ENCODE data around the gene FBXO38.

Gene FBXO38

GRCh38 chr5:148379340-148379739 is 4.4 kb upstream of the FBXO38 start:
- TF ChIP-seq TAF1 (IDR thresholded peaks at IDR 0.05; ENCODE audit: low read depth, low read length) (no peak), SPI1 (IDR thresholded peaks at IDR 0.05; ENCODE audit: low read depth, low read length) (no peak), POLR2AphosphoS5 (IDR thresholded peaks at IDR 0.05; ENCODE audit: low read depth, low read length) (no peak), PAX5 (IDR thresholded peaks at IDR 0.05; ENCODE audit: insufficient read depth, low read length, severe bottlenecking) (no peak), POLR2A (IDR thresholded peaks at IDR 0.05; ENCODE audit: low read depth, low read length) (no peak), POU2F2 (IDR thresholded peaks at IDR 0.05; ENCODE audit: low read depth, low read length) (no peak)
- DNase-seq (ENCODE audit: insufficient read length, low spot score) (no peak), FAIRE-seq (no peak)

- no peak for TF ChIP-seq SPI1 (IDR thresholded peaks at IDR 0.05; ENCODE audit: low read depth, low read length)
- DNase-seq (ENCODE audit: insufficient read length, low spot score) (no peak), FAIRE-seq (no peak)
Measured at GRCh38 chr5:148381906-148382305, 1.9 kb upstream of the FBXO38 start.

GRCh38 chr5:148382961-148383360 is 797 bp upstream of the FBXO38 start:
- TF ChIP-seq POLR2AphosphoS5 (IDR thresholded peaks at IDR 0.05; ENCODE audit: low read depth, low read length), result no peak
- no peak for TF ChIP-seq TAF1 (IDR thresholded peaks at IDR 0.05; ENCODE audit: low read depth, low read length)
- no peak for TF ChIP-seq POLR2A (IDR thresholded peaks at IDR 0.05; ENCODE audit: low read depth, low read length)
- TF ChIP-seq POU2F2 (IDR thresholded peaks at IDR 0.05; ENCODE audit: low read depth, low read length), result no peak
- TF ChIP-seq SPI1 (IDR thresholded peaks at IDR 0.05; ENCODE audit: low read depth, low read length), result no peak
- TF ChIP-seq PAX5 (IDR thresholded peaks at IDR 0.05; ENCODE audit: insufficient read depth, low read length, severe bottlenecking), result no peak
- FAIRE-seq (no peak), DNase-seq (ENCODE audit: insufficient read length, low spot score) (no peak)

GRCh38 chr5:148384380-148384737 is 601 bp downstream of the FBXO38 start:
- no peak for TF ChIP-seq POLR2A (IDR thresholded peaks at IDR 0.05; ENCODE audit: low read depth, low read length)
- TF ChIP-seq SPI1 (IDR thresholded peaks at IDR 0.05; ENCODE audit: low read depth, low read length), result no peak
- TF ChIP-seq POLR2AphosphoS5 (IDR thresholded peaks at IDR 0.05; ENCODE audit: low read depth, low read length), result no peak
- no peak for TF ChIP-seq TAF1 (IDR thresholded peaks at IDR 0.05; ENCODE audit: low read depth, low read length)
- no peak for TF ChIP-seq POU2F2 (IDR thresholded peaks at IDR 0.05; ENCODE audit: low read depth, low read length)
- TF ChIP-seq PAX5 (IDR thresholded peaks at IDR 0.05; ENCODE audit: insufficient read depth, low read length, severe bottlenecking), result no peak
- FAIRE-seq (peak; percentile 81), DNase-seq (ENCODE audit: insufficient read length, low spot score) (no peak)

GRCh38 chr5:148385094-148385493 is 1.3 kb downstream of the FBXO38 start:
- DNase-seq (ENCODE audit: insufficient read length, low spot score), result no peak
- TF ChIP-seq POLR2A (IDR thresholded peaks at IDR 0.05; ENCODE audit: low read depth, low read length), result no peak
- no peak for TF ChIP-seq POLR2AphosphoS5 (IDR thresholded peaks at IDR 0.05; ENCODE audit: low read depth, low read length)
- TF ChIP-seq PAX5 (IDR thresholded peaks at IDR 0.05; ENCODE audit: insufficient read depth, low read length, severe bottlenecking), result no peak
- TF ChIP-seq SPI1 (IDR thresholded peaks at IDR 0.05; ENCODE audit: low read depth, low read length), result no peak
- no peak for TF ChIP-seq TAF1 (IDR thresholded peaks at IDR 0.05; ENCODE audit: low read depth, low read length)
- TF ChIP-seq POU2F2 (IDR thresholded peaks at IDR 0.05; ENCODE audit: low read depth, low read length), result no peak
- FAIRE-seq, result no peak

GRCh38 chr5:148386041-148386440 is 2.3 kb downstream of the FBXO38 start:
- no peak for TF ChIP-seq POU2F2 (IDR thresholded peaks at IDR 0.05; ENCODE audit: low read depth, low read length)
- TF ChIP-seq PAX5 (IDR thresholded peaks at IDR 0.05; ENCODE audit: insufficient read depth, low read length, severe bottlenecking), result no peak
- TF ChIP-seq TAF1 (IDR thresholded peaks at IDR 0.05; ENCODE audit: low read depth, low read length), result no peak
- TF ChIP-seq SPI1 (IDR thresholded peaks at IDR 0.05; ENCODE audit: low read depth, low read length), result no peak
- TF ChIP-seq POLR2AphosphoS5 (IDR thresholded peaks at IDR 0.05; ENCODE audit: low read depth, low read length), result no peak
- TF ChIP-seq POLR2A (IDR thresholded peaks at IDR 0.05; ENCODE audit: low read depth, low read length), result no peak
- DNase-seq (ENCODE audit: insufficient read length, low spot score) (no peak), FAIRE-seq (no peak)

- no peak for DNase-seq (ENCODE audit: insufficient read length, low spot score)
- TF ChIP-seq PAX5 (IDR thresholded peaks at IDR 0.05; ENCODE audit: insufficient read depth, low read length, severe bottlenecking) (no peak), POLR2AphosphoS5 (IDR thresholded peaks at IDR 0.05; ENCODE audit: low read depth, low read length) (no peak)
- FAIRE-seq, result no peak
Measured at GRCh38 chr5:148387325-148387724, 3.6 kb downstream of the FBXO38 start.

- no peak for FAIRE-seq
- no peak for TF ChIP-seq POLR2A (IDR thresholded peaks at IDR 0.05; ENCODE audit: low read depth, low read length)
- peak; percentile 54 for TF ChIP-seq SPI1 (IDR thresholded peaks at IDR 0.05; ENCODE audit: low read depth, low read length)
- TF ChIP-seq TAF1 (IDR thresholded peaks at IDR 0.05; ENCODE audit: low read depth, low read length), result no peak
- no peak for DNase-seq (ENCODE audit: insufficient read length, low spot score)
Measured at GRCh38 chr5:148388696-148389095, 4.9 kb downstream of the FBXO38 start.

GRCh38 chr5:148390914-148391313 is 7.2 kb downstream of the FBXO38 start:
- TF ChIP-seq POLR2A (IDR thresholded peaks at IDR 0.05; ENCODE audit: low read depth, low read length), result no peak
- no peak for TF ChIP-seq SPI1 (IDR thresholded peaks at IDR 0.05; ENCODE audit: low read depth, low read length)
- TF ChIP-seq PAX5 (IDR thresholded peaks at IDR 0.05; ENCODE audit: insufficient read depth, low read length, severe bottlenecking), result no peak
- TF ChIP-seq POU2F2 (IDR thresholded peaks at IDR 0.05; ENCODE audit: low read depth, low read length), result no peak
- no peak for TF ChIP-seq POLR2AphosphoS5 (IDR thresholded peaks at IDR 0.05; ENCODE audit: low read depth, low read length)
- TF ChIP-seq TAF1 (IDR thresholded peaks at IDR 0.05; ENCODE audit: low read depth, low read length), result no peak
- no peak for FAIRE-seq
- no peak for DNase-seq (ENCODE audit: insufficient read length, low spot score)

GRCh38 chr5:148391422-148391821 is 7.7 kb downstream of the FBXO38 start:
- FAIRE-seq, result no peak
- TF ChIP-seq PAX5 (IDR thresholded peaks at IDR 0.05; ENCODE audit: insufficient read depth, low read length, severe bottlenecking), result no peak
- TF ChIP-seq POU2F2 (IDR thresholded peaks at IDR 0.05; ENCODE audit: low read depth, low read length), result no peak
- no peak for TF ChIP-seq TAF1 (IDR thresholded peaks at IDR 0.05; ENCODE audit: low read depth, low read length)
- no peak for TF ChIP-seq POLR2A (IDR thresholded peaks at IDR 0.05; ENCODE audit: low read depth, low read length)
- no peak for TF ChIP-seq POLR2AphosphoS5 (IDR thresholded peaks at IDR 0.05; ENCODE audit: low read depth, low read length)
- TF ChIP-seq SPI1 (IDR thresholded peaks at IDR 0.05; ENCODE audit: low read depth, low read length), result no peak
- no peak for DNase-seq (ENCODE audit: insufficient read length, low spot score)

- no peak for TF ChIP-seq TAF1 (IDR thresholded peaks at IDR 0.05; ENCODE audit: low read depth, low read length)
- TF ChIP-seq POLR2AphosphoS5 (IDR thresholded peaks at IDR 0.05; ENCODE audit: low read depth, low read length), result no peak
- no peak for TF ChIP-seq POLR2A (IDR thresholded peaks at IDR 0.05; ENCODE audit: low read depth, low read length)
- no peak for TF ChIP-seq PAX5 (IDR thresholded peaks at IDR 0.05; ENCODE audit: insufficient read depth, low read length, severe bottlenecking)
- no peak for TF ChIP-seq SPI1 (IDR thresholded peaks at IDR 0.05; ENCODE audit: low read depth, low read length)
- TF ChIP-seq POU2F2 (IDR thresholded peaks at IDR 0.05; ENCODE audit: low read depth, low read length), result no peak
- DNase-seq (ENCODE audit: insufficient read length, low spot score) (no peak), FAIRE-seq (no peak)
Measured at GRCh38 chr5:148393390-148393741, 9.6 kb downstream of the FBXO38 start.
